MM.1S (cell line): ENCODE results near the gene DGCR8.

Source experiments
- EZH2phosphoT487 ChIP-seq: fragments of 300-600 bp; sonication (generic); IDR thresholded peaks from 2 replicates; pipeline ENCODE4 v1.6.1; 2018; ENCODE audit warnings: antibody characterized with exemption, low read length
- TF ChIP-seq, protein P1 (sequence below): fragments of 300-600 bp; sonication (generic); IDR thresholded peaks from 2 replicates; pipeline ENCODE4 v1.5.1; 2016; ENCODE audit warnings: antibody characterized with exemption, low read length, mixed read lengths

DNA sequence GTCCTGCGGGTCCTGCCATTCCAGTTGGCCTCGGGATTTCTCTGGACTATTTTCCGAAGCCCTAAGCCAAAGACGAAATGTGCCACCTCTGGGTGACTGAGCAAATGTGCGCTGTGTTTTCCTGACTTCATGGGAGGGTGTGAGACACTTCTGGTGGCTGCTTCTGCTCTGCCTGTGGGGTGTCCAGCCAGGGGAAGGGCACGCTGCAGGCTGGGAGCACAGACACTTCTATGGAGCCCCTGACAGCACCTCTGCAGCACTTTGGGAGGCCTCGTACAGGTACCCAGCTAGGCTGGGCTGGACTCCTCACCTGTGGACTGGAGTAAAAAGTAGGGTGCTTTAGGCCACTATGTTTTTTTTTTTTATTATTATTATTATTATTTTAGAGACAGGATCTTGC, 41.5 kb upstream of the DGCR8 start:
- TF ChIP-seq, protein P1, sequence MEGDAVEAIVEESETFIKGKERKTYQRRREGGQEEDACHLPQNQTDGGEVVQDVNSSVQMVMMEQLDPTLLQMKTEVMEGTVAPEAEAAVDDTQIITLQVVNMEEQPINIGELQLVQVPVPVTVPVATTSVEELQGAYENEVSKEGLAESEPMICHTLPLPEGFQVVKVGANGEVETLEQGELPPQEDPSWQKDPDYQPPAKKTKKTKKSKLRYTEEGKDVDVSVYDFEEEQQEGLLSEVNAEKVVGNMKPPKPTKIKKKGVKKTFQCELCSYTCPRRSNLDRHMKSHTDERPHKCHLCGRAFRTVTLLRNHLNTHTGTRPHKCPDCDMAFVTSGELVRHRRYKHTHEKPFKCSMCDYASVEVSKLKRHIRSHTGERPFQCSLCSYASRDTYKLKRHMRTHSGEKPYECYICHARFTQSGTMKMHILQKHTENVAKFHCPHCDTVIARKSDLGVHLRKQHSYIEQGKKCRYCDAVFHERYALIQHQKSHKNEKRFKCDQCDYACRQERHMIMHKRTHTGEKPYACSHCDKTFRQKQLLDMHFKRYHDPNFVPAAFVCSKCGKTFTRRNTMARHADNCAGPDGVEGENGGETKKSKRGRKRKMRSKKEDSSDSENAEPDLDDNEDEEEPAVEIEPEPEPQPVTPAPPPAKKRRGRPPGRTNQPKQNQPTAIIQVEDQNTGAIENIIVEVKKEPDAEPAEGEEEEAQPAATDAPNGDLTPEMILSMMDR = no peak
- TF ChIP-seq EZH2phosphoT487 = no peak
